HG03097 (cell line): Measurements from ENCODE around the gene ADCY7.

ENCODE experiments used
- ATAC-seq: cut with Tn5 transposase; IDR thresholded peaks from one replicate; pipeline ENCODE4 v1.9.1; 2021; ENCODE audit not compliant: unreplicated experiment, low FRiP score

ADCY7 gene

GRCh38 chr16:50365791-50366575 is 99.6 kb downstream of the ADCY7 start:
- ATAC-seq: no peak
